SK-N-SH treated with all-trans-retinoic acid at 6 μM for 48 hours (cell line): ENCODE measurements around the gene TEX2.

Experiments
- BACH2 ChIP-seq: fragments of 250-450 bp; sonication (Bioruptor Pico); IDR thresholded peaks from 2 replicates; pipeline ENCODE4 v1.9.0; 2021; ENCODE audit warnings: mild to moderate bottlenecking, borderline replicate concordance
- CSDC2 ChIP-seq: fragments of 250-450 bp; sonication (Bioruptor Pico); IDR thresholded peaks from 2 replicates; pipeline ENCODE4 v1.5.0; 2020; ENCODE audit warnings: mild to moderate bottlenecking, moderate library complexity
- PPARA ChIP-seq: fragments of 250-450 bp; sonication (Bioruptor Pico); IDR thresholded peaks from 2 replicates; pipeline ENCODE4 v1.5.0; 2020; ENCODE audit warnings: mild to moderate bottlenecking, borderline replicate concordance
- ZC3H10 ChIP-seq: fragments of 250-450 bp; sonication (Bioruptor Pico); IDR thresholded peaks from 2 replicates; pipeline ENCODE4 v1.5.1; 2021; ENCODE audit warnings: mild to moderate bottlenecking, moderate library complexity
- ZFP3 ChIP-seq: fragments of 250-450 bp; sonication (Bioruptor Pico); IDR thresholded peaks from 2 replicates; pipeline ENCODE4 v1.5.0; 2020; ENCODE audit warnings: mild to moderate bottlenecking, moderate library complexity
- ZFP30 ChIP-seq: fragments of 450-650 bp; formaldehyde crosslinking; IDR thresholded peaks from 2 replicates; pipeline ENCODE4 v1.5.0; 2022; ENCODE audit warnings: mild to moderate bottlenecking, moderate library complexity
- ZNF565 ChIP-seq: fragments of 450-650 bp; formaldehyde crosslinking; conservative IDR thresholded peaks from 2 replicates; pipeline ENCODE4 v1.5.0; 2020; ENCODE audit warnings: low read depth, mild to moderate bottlenecking, moderate library complexity
- ZNF70 ChIP-seq: fragments of 450-650 bp; formaldehyde crosslinking; IDR thresholded peaks from 2 replicates; pipeline ENCODE4 v1.5.0; 2020; ENCODE audit warnings: mild to moderate bottlenecking, moderate library complexity
- TF ChIP-seq, protein P1 (sequence below): fragments of 250-450 bp; sonication (Bioruptor Pico); IDR thresholded peaks from 2 replicates; pipeline ENCODE4 v1.5.1; 2020; ENCODE audit warnings: low read depth, mild to moderate bottlenecking, moderate library complexity
- TF ChIP-seq, protein P2 (sequence below): fragments of 250-450 bp; sonication (Bioruptor Pico); IDR thresholded peaks from 2 replicates; pipeline ENCODE4 v1.8.0; 2020; ENCODE audit warnings: mild to moderate bottlenecking, moderate library complexity, borderline replicate concordance
- TF ChIP-seq, protein P3 (sequence below): fragments of 250-450 bp; sonication (Bioruptor Pico); IDR thresholded peaks from 2 replicates; pipeline ENCODE4 v1.8.0; 2021; ENCODE audit warnings: low read depth, mild to moderate bottlenecking, moderate library complexity, borderline replicate concordance
- TF ChIP-seq, protein P4 (sequence below): fragments of 250-450 bp; sonication (Bioruptor Pico); IDR thresholded peaks from 2 replicates; pipeline ENCODE4 v1.5.1; 2021; ENCODE audit warnings: mild to moderate bottlenecking, moderate library complexity

DNA sequence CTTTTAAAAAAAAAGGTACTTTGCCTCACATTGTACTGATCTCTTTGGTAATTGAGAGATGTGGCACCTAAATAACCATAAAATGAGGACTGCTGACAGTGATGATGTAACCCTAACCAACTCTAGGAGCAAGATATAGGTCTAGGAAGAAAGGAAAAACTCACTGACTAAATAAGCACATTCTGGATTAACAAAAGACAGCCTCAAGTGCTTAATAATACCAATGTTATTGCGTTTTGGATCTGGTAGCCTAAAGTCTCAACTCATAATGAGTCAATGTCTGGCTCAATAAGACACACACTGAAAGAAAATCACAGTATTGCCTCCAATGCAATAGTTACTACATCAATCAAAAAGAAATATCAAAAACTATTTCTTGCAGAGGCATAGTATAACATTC lies 136.1 kb downstream of the TEX2 start:
- TF ChIP-seq, protein P1, sequence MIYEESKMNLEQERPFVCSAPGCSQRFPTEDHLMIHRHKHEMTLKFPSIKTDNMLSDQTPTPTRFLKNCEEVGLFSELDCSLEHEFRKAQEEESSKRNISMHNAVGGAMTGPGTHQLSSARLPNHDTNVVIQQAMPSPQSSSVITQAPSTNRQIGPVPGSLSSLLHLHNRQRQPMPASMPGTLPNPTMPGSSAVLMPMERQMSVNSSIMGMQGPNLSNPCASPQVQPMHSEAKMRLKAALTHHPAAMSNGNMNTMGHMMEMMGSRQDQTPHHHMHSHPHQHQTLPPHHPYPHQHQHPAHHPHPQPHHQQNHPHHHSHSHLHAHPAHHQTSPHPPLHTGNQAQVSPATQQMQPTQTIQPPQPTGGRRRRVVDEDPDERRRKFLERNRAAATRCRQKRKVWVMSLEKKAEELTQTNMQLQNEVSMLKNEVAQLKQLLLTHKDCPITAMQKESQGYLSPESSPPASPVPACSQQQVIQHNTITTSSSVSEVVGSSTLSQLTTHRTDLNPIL = no peak
- TF ChIP-seq, protein P2, sequence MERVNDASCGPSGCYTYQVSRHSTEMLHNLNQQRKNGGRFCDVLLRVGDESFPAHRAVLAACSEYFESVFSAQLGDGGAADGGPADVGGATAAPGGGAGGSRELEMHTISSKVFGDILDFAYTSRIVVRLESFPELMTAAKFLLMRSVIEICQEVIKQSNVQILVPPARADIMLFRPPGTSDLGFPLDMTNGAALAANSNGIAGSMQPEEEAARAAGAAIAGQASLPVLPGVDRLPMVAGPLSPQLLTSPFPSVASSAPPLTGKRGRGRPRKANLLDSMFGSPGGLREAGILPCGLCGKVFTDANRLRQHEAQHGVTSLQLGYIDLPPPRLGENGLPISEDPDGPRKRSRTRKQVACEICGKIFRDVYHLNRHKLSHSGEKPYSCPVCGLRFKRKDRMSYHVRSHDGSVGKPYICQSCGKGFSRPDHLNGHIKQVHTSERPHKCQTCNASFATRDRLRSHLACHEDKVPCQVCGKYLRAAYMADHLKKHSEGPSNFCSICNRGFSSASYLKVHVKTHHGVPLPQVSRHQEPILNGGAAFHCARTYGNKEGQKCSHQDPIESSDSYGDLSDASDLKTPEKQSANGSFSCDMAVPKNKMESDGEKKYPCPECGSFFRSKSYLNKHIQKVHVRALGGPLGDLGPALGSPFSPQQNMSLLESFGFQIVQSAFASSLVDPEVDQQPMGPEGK (CRISPR knock-in tag) = no peak
- TF ChIP-seq, protein P3, sequence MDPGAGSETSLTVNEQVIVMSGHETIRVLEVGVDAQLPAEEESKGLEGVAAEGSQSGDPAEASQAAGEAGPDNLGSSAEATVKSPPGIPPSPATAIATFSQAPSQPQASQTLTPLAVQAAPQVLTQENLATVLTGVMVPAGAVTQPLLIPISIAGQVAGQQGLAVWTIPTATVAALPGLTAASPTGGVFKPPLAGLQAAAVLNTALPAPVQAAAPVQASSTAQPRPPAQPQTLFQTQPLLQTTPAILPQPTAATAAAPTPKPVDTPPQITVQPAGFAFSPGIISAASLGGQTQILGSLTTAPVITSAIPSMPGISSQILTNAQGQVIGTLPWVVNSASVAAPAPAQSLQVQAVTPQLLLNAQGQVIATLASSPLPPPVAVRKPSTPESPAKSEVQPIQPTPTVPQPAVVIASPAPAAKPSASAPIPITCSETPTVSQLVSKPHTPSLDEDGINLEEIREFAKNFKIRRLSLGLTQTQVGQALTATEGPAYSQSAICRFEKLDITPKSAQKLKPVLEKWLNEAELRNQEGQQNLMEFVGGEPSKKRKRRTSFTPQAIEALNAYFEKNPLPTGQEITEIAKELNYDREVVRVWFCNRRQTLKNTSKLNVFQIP (CRISPR knock-in tag) = no peak
- TF ChIP-seq ZFP3 (CRISPR knock-in tag) (no peak), PPARA (CRISPR knock-in tag) (no peak), ZFP30 (CRISPR knock-in tag) (no peak), ZNF565 (CRISPR knock-in tag) (no peak), ZC3H10 (CRISPR knock-in tag) (no peak), ZNF70 (CRISPR knock-in tag) (no peak), CSDC2 (no peak), BACH2 (CRISPR knock-in tag) (no peak)
- TF ChIP-seq, protein P4, sequence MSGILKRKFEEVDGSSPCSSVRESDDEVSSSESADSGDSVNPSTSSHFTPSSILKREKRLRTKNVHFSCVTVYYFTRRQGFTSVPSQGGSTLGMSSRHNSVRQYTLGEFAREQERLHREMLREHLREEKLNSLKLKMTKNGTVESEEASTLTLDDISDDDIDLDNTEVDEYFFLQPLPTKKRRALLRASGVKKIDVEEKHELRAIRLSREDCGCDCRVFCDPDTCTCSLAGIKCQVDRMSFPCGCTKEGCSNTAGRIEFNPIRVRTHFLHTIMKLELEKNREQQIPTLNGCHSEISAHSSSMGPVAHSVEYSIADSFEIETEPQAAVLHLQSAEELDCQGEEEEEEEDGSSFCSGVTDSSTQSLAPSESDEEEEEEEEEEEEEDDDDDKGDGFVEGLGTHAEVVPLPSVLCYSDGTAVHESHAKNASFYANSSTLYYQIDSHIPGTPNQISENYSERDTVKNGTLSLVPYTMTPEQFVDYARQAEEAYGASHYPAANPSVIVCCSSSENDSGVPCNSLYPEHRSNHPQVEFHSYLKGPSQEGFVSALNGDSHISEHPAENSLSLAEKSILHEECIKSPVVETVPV (CRISPR knock-in tag) = no peak
